ENCODE measurements around the gene KCTD6. TPM values are rescaled to one million over a fixed set of nuclear protein-coding genes. Genes with fewer than 3 reads are reported as not detected.

The KCTD6 gene
- total and polyA plus RNA-seq, 2 of the 4 experiments (the other 2 are of a cell fraction): 7.0 to 9.2 TPM

DNA sequence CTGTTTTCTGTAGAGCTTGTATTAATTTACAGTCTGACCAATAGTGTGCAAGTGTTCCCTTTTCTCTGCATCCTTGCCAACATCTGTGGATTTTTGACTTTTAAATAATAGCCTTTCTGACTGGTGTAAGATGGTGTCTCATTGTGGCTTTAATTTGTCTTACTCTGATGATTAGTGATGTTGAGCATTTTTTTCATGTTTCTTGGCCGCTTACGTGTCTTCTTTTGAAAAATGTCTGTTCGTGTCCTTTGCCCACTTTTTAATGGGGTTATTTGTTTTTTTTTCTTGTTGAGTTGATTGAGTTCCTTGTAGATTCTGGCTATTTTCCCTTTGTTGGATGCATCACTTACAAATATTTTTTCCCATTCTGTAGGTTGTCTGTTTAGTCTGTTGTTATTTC, 52.6 kb downstream of the KCTD6 start:
- Histone ChIP-seq H2BK15ac (ENCODE audit: low read depth, low read length) (no peak overlapping the region), H4K8ac (ENCODE audit: low read depth in 2 of 2, low read length in 2 of 2) (no peak overlapping the region), H3K4me1 (ENCODE audit: control insufficient read depth, insufficient read depth, low read length) (no peaks in the 10 kb centered on the region), H2BK5ac (ENCODE audit: low read depth, low read length, poor library complexity, severe bottlenecking) (no peak overlapping the region), H3K79me1 (ENCODE audit: low read depth in 1 of 2, low read length in 2 of 2) (no peaks in the 10 kb centered on the region), H3K4ac (ENCODE audit: low read depth, low read length) (no peak overlapping the region), H3K4me3 (ENCODE audit: insufficient read depth, low read depth, low read length) (no peak overlapping the region), H3K4me2 (ENCODE audit: low read depth, low read length) (no peak overlapping the region), H3K9me1 (ENCODE audit: insufficient read depth, low read length) (no peaks in the 10 kb centered on the region; the same call in 1 of the 2 replicates), H2BK20ac (ENCODE audit: low read depth, low read length) (no peak overlapping the region), H3K27ac (ENCODE audit: insufficient read depth, low read length) (no peak overlapping the region), H3K27me3 (ENCODE audit: control insufficient read depth, insufficient read depth, low read length) (no peaks in the 10 kb centered on the region), H3K36me3 (ENCODE audit: control insufficient read depth, insufficient read depth, low read length) (no peaks in the 10 kb centered on the region), H2AK9ac (replicated peaks; ENCODE audit: low read depth, low read length, poor library complexity) (no peak overlapping the region), H2BK120ac (ENCODE audit: low read depth, low read length) (no peak overlapping the region), H2AFZ (replicated peaks; ENCODE audit: low read length, poor library complexity) (no peak overlapping the region), H3K14ac (replicated peaks; ENCODE audit: low read depth, low read length) (no peak overlapping the region), H3K18ac (ENCODE audit: low read depth, low read length) (no peak overlapping the region), H3K9me3 (ENCODE audit: control insufficient read depth, insufficient read depth, low read length) (no peaks in the 10 kb centered on the region), H4K5ac (ENCODE audit: low read depth, low read length) (no peak overlapping the region), H3K9ac (ENCODE audit: low read depth, low read length) (no peak overlapping the region), H4K20me1 (ENCODE audit: insufficient read depth, low read length) (no peaks in the 10 kb centered on the region), H2AK5ac (ENCODE audit: low read depth, low read length) (no peak overlapping the region), H3K56ac (ENCODE audit: extremely low read depth, insufficient read depth, low read length) (no peak overlapping the region), H3K23ac (ENCODE audit: low read depth, low read length) (no peak overlapping the region), H4K91ac (ENCODE audit: insufficient read depth, low read depth, low read length) (no peak overlapping the region)
- dilution Hi-C loops (cut with HindIII; ENCODE audit: low sequenced_read_pairs, unreplicated experiment): no loop called here
- BruUV-seq (replicated peaks): no TSS peak
- in situ Hi-C loops (cut with MboI; ENCODE audit: low sequenced_read_pairs): no loop called here
- ChIA-PET CTCF (no interaction called here), POLR2A (ENCODE audit: unreplicated experiment) (no interaction called here)
- WGBS, 2 experiments (ENCODE audit: extremely low coverage in 2 of 2, insufficient read length in 1 of 2): no CpG with 5 or more reads among the region's 3 CpGs
- intact Hi-C loops (cut with micrococcal nuclease): no loop called here
- no peak for ATAC-seq (ENCODE audit: low read depth)
- TF ChIP-seq RAD21 (IDR thresholded peaks at IDR 0.05; ENCODE audit: low read length) (no peak), POLR2A (IDR thresholded peaks at IDR 0.05; ENCODE audit: low read depth, low read length) (no peak), BHLHE40 (IDR thresholded peaks at IDR 0.05; ENCODE audit: low read depth, low read length) (no peak), FOS (IDR thresholded peaks at IDR 0.05; ENCODE audit: low read depth, low read length) (no peak), CTCF (conservative IDR thresholded peaks at IDR 0.05; ENCODE audit: low read depth, low read length) (no peak), USF2 (IDR thresholded peaks at IDR 0.05; ENCODE audit: low read depth, low read length) (no peak), CHD1 (IDR thresholded peaks at IDR 0.05; ENCODE audit: low read depth, low read length) (no peak)
- no peak for DNase-seq

All from IMR-90 (cell line).